ENCODE results near the gene SLC35F1.
A peak's percentile ranks its signal among the peaks of the same experiment; 100 is the strongest.

SLC35F1 gene

DNA sequence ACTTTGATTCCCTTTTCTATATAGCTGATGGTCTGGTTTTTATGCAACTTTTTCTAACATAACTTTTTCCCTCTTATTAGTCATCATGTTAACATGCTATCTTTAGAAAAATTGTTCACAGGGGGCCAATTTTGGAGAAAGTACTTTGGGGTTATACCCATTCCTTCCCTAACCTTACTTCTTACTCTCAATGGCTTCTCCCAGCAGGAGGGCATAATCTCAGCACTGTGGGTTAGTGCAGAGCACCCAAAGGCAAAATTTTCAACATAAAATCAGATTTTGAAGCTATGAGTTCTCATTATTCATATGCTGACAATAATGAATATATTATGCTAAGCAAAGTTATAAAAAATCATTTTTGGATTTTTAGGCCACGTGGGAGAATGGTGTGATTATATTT lies 299.2 kb downstream of the SLC35F1 start:
- no peak for DNase-seq

- DNase-seq, result no peak
Measured at GRCh38 chr6:118207947-118208346, 300.9 kb downstream of the SLC35F1 start.

- no peak for DNase-seq
Measured at GRCh38 chr6:118212451-118213173, 305.5 kb downstream of the SLC35F1 start.

- no peak for DNase-seq
Measured at GRCh38 chr6:118215269-118215668, 308.2 kb downstream of the SLC35F1 start.

DNA sequence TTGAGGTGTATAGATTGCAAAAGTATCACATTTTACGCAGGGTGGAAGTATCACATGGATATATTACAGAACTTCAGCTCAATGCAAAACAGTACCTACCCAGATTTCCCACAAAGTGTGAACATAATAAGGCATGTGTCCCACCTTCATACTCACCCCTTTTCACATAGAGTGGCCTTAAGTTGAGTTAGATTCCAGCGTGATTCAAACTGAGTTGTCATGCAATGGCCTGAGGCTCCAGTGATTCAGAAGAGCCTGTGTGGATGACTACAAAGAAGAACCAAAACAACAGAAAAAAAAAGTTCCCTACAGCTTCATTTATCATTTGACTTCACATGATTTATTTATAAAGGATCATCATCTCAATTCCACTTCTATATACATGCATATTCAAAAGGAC lies 309.7 kb downstream of the SLC35F1 start:
- DNase-seq, result no peak

DNA sequence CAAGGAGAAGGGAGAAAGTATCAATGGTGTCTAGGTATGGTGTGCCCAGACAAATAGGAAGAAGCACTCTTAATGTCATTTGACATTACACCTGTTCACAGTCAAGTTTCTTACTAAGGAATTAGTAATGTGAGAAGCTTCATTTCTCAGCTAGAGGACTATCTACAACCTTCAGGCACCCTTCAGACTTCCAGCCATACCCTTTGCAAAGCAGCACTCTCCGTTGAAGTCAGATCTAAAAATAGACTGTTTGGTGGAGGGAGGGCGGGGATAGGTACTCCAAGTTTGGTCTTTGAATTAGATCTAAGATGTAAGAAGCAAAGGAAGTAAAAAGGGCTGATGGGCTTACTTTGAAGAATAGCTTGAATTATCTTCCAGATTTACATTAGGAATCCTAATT lies 311.1 kb downstream of the SLC35F1 start:
- DNase-seq, result no peak

GRCh38 chr6:118220429-118221128 lies 313.5 kb downstream of the SLC35F1 start:
- DNase-seq, result no peak

DNA sequence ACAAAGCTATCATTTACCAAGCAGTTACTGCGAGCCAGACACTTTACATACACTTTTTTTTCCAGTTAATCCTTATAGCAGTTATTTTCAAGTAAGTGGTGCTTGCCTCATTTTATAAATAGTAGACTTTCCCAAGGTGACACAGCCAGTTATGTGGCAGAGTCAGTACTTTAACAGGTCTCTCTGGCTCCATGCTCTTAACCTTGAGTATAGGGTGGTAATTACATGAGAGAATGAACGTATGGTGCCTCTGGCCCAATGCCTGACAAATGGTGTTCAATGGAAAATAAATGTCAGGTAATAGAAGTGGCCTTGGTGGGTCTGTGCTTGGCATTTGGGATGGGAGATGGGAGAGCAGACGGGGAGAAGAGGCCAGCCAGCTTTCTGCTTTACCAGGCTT lies 316.3 kb downstream of the SLC35F1 start:
- no peak for DNase-seq

GRCh38 chr6:118228886-118229285 lies 321.8 kb downstream of the SLC35F1 start:
- no peak for DNase-seq

DNA sequence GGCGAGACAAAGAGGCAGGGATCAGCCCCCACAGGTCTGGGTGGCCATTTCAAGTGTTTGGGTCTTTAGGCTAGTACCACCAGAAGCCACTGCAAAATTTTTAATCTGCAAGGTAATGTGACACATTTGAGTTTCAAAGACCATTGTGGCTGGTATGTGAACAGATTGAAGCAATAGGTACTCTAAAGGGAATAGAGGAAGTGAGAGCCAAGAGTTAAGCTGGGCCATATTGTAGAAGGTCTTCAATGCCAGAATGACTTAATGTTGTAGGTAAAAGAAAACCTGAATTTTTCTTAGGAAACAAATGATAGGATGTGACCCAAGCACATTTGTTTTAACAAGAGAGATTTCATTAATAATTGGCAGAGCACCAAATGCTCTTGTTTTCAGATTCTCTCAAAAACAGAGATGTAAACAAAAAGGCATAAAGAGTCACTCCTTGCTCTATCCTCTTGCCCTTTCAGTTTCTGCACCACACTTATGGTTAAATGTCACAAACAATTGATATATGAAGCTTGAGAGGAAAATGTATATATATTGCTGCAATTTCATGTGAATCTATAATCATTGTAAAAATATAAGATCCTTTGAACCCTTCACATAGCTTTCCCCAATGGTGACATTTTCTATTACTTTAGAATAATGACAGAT lies 333.9 kb downstream of the SLC35F1 start:
- no peak for DNase-seq

DNA sequence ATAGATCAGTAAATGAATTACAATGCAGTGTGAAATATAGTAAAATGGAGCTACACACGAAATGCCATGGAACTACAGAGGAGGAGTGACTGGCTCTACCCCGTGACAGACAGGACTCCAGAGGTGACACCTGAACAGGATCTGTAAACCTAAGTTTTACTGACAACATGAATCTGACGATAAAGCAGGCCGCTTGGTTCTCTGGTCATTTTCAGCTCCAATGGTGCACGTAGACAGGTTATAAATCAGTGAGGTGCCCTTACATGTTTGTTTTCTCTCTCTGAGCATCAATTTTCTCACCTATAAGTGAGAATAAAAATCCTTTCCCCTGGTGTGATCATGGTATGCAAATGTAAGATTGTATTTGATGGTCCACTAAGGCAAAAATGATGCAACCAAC lies 339.3 kb downstream of the SLC35F1 start:
- DNase-seq, result no peak

DNA sequence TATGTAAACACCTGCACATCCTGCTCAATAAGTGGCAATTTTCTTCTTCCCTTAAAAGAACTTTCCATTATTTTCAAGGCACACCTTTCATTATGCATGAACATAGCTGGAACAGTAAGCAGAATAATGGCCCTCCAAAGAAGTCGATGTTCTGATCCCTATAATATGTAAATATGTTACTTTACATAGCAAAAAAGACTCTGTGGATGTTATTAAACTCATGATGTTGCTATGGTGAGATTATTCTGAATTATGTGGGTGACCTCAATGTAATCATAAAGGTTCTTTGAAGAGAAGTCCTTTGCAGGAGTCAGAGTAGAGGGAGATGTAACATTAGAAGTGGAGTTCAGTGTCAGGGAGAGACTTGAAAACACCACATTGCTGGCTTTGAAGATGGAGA lies 341.1 kb downstream of the SLC35F1 start:
- DNase-seq, result no peak

- DNase-seq, result no peak
Measured at GRCh38 chr6:118249680-118250079, 342.6 kb downstream of the SLC35F1 start.

GRCh38 chr6:118252474-118252873 lies 345.4 kb downstream of the SLC35F1 start:
- no peak for DNase-seq

DNA sequence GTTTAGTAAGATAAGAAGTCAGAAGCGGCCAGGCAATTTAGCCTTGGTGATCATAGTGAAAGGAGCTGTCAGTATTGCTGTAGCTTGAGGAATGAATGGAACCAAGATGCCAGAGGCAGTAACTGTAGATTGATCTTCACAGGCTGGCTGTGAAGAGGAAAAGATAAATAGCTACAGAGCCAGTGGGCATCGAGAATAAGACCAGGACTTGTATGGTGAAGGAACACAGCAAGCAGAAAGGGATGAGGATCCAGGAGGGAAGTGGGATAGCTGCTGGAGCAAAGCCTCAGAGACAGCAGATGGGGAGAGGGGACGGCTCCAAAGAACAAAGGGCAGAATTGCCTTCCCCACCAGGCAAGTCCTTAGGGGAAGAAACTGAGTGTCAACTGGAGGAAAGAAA lies 346.7 kb downstream of the SLC35F1 start:
- DNase-seq, result no peak

DNA sequence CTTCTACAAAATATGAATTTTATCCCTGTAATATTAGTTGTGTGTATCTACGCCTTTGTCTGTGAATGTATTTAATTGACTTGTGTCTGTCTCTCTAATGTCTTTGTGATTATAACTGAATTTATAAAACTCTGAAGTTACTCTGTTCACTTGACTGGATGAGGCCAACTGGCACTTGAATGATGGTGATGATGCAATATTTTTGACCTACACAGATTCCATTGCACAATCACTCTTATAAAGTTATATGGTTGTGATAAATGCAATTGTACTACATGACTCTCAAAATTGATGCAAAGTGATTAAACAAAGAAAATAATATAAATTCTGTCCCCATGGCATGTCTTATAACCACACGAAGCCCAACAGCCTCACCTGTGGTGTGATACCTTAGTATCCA lies 353.8 kb downstream of the SLC35F1 start:
- no peak for DNase-seq

GRCh38 chr6:118263921-118264486 lies 356.9 kb downstream of the SLC35F1 start:
- no peak for DNase-seq

GRCh38 chr6:118269659-118270058 lies 362.6 kb downstream of the SLC35F1 start:
- no peak for DNase-seq

- no peak for DNase-seq
Measured at GRCh38 chr6:118277631-118278030, 370.6 kb downstream of the SLC35F1 start.

DNA sequence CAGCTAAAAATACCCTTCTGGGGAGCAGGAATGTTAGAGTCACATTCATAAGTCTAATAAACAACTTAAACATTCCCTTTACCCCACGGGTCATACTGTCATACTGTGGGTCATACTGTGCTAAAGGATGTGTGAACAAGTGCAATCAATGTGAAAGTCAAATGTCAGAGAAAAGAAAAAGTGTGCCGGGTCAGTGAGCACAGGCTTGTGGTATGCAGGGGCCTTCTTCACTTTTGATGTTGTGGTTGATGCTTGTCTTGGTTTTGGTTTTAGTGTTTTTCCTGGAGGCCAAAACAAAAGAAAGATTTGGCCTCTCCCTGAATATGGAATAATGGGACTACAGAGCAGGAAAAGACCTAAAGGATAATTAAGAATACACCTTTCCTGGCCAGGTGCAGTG lies 373.1 kb downstream of the SLC35F1 start:
- DNase-seq, result no peak

DNA sequence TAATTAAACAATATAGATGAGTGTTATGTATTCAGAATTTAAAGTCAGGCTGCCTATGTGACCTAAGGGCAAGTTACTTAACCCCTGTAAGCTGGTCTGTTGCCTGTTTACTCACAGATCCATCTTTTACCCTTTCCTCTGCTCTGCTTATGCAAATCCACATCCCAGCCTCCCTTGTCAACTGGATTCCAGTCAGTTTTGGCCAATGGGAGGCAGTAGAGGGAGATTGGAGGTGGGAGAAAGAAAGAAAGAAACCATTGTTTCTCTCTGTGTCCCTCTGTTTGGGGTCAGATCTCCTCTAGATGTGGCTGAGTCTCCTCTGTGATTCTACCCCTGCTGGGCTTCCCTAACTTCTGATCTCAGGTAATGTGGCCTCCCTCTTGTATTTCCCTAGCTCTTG lies 374.2 kb downstream of the SLC35F1 start:
- DNase-seq, result no peak

DNA sequence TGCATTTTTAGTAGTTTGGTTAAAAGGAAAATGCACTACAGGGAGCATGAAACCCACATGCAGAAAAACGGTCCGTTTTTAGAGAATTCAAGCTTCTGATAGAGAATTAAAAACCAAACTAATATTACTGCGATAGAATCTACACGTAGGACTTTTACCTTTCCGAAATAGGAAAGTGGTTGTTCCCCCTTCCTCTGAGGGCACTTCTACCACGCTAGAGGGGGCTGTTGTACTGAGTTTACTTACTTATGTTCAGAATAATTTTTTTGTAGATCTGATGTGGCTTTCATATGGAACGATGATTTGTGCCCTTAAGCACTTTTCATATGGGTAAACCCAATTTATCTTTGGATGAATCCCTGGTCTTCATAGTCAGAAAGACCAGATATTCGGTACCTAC lies 376.7 kb downstream of the SLC35F1 start:
- DNase-seq, result peak; percentile 12 to 43

DNA sequence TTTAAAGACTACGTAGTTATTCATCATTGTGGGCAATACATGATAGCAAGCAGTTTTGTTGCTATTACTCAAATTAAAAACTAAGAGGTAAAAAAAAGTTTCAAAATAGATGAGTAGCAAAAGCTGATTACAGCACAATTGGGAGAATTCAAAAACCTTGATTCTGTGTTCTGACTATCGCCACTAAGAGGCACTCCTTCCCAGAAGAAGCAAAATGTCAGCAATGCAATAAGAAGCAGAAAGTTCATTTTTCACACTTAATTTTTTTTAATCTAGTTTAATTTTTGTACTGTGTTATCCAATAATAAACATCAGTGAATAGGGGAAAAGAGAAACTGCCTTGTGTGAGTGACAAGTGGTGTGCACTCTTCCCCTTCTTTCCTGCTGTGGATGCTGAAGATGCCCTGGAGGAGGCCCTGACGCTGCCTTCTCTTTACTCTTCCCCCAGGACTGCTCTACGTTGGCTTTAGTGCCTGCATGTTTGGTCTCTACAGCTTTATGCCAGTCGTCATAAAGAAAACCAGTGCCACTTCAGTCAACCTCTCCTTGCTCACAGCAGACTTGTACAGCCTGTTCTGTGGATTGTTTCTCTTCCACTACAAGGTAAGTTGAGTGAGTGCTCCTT lies 377.8 kb downstream of the SLC35F1 start:
- no peak for DNase-seq
